Caki2 (cell line): ENCODE data around the gene SLC26A3. TPM values are rescaled to one million over a fixed set of nuclear protein-coding genes. Genes with fewer than 3 reads are reported as not detected.

Experiments
- DNase-seq: peaks from one replicate; pipeline ENCODE4 v3.0.0-alpha.2; 2015; ENCODE audit warnings: low read depth
- in situ Hi-C: cut with HindIII; loops from 2 replicates; pipeline ENCODE4 v1.10.0; 2016; ENCODE audit warnings: low sequenced_read_pairs, low pct_unique_long_range_greater_than_20kb, mixed read lengths
- total RNA-seq: library from RNA; depleted of rRNA; stranded (reverse); fragments of >200 nt; shearing (Covaris generic); gene quantifications from 2 replicates; pipeline ENCODE4 v1.2.3, GENCODE V29; 2014; ENCODE audit warnings: low replicate concordance

SLC26A3 gene
- total RNA-seq, 1 experiment from 2014 or later = not detected

DNA sequence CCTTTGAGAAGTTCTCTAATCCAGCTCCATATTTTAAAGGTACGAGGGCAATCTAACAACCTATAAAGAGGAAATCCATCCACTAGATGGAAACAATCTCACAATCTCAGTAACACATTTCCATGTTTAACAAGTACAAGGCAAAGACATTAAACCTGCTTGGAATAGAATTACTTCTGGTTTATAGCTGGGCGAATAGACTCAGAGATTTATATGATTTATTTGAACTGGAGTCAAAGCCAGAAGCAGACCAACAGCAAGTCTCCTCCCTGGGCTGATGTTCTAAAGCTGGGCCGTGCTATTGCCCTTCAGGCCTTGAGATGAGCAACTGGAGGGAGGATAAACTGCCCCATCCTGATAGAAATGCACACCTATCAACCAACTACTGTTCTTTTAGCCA, 25.3 kb downstream of the SLC26A3 start:
- in situ Hi-C loops = no loop called here
- DNase-seq = no peak

- in situ Hi-C loops = no loop called here
- DNase-seq = no peak
Observed at GRCh38 chr7:107773027-107773426, 30.0 kb downstream of the SLC26A3 start.

- DNase-seq = no peak
- in situ Hi-C loops = no loop called here
Observed at GRCh38 chr7:107768263-107768662, 34.8 kb downstream of the SLC26A3 start.

DNA sequence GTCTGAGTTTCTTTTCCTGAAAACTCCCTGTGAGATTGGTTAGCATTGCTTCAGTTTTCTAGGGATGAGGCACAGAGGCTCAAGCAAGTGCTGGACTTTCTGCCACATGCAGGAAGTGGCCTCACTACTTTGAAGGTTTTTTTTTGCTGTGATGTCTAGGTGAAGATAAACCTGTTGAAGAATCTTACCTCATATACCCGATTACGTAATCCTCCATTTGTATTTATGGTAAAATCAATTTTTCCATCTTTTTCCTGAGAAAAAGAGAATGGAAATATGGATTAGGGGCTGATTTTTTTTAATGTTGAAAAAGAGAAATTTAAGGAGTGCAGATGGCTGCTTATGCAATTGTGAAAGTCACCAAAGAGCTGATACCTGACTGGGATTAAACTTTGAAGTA, 35.6 kb downstream of the SLC26A3 start:
- no peak for DNase-seq
- in situ Hi-C loops = no loop called here

DNA sequence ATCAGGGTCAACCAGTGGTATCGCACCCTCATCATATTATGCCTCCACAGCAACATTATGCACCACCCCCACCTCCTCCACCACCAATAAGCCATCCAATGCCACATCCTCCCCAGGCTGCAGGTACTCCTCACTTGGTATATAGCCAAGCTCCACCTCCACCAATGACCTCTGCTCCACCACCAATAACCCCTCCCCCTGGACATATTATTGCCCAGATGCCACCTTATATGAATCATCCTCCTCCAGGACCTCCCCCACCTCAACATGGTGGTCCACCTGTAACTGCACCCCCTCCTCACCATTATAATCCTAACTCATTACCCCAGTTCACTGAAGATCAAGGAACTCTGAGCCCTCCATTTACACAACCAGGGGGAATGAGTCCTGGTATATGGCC, 44.4 kb downstream of the SLC26A3 start:
- in situ Hi-C loops = no loop called here
- no peak for DNase-seq

- no peak for DNase-seq
- in situ Hi-C loops = no loop called here
Observed at GRCh38 chr7:107754642-107755041, 48.4 kb downstream of the SLC26A3 start.

DNA sequence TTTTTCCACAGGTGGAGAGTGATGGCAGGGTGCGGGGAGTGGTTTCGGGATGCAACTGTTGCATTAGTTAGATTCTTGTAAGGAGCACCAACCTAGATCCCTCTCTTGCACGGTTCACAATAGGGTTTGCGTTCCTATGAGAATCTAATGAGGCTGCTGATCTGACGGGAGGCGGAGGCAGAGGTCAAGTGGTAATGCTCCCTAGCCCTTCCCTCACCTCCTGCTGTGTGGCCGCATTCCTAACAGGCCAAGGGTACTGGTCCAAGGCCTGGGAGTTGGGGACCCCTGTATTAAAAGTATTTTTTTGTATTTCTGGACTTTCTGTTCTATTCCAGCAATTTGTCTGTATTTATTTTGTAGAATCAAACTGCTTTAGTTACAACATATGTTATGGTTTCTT, 51.9 kb downstream of the SLC26A3 start:
- no peak for DNase-seq
- in situ Hi-C loops = no loop called here

- DNase-seq = no peak
- in situ Hi-C loops = no loop called here
Observed at GRCh38 chr7:107746006-107746405, 57.0 kb downstream of the SLC26A3 start.

DNA sequence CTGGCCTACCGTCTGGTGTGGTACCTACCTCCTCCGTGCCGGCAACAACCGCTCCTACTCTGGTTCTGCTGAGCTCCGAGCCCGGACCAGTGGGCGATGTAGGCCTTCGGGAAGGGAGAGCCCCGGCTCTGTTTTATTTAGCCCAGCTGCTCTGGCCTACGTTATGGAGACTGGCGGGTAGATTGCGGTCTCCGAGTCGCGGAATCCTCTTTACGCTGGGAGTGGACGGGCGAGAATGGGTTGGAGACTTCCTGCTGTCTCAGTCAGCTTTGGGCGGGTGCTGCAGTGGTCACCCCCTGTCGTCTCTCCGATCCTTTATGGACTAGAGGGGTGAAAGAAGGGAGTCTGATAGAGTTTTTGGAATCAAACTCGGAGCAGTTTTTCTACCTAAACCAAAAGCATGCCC, 58.7 kb downstream of the SLC26A3 start:
- in situ Hi-C loops = no loop called here
- no peak for DNase-seq

DNA sequence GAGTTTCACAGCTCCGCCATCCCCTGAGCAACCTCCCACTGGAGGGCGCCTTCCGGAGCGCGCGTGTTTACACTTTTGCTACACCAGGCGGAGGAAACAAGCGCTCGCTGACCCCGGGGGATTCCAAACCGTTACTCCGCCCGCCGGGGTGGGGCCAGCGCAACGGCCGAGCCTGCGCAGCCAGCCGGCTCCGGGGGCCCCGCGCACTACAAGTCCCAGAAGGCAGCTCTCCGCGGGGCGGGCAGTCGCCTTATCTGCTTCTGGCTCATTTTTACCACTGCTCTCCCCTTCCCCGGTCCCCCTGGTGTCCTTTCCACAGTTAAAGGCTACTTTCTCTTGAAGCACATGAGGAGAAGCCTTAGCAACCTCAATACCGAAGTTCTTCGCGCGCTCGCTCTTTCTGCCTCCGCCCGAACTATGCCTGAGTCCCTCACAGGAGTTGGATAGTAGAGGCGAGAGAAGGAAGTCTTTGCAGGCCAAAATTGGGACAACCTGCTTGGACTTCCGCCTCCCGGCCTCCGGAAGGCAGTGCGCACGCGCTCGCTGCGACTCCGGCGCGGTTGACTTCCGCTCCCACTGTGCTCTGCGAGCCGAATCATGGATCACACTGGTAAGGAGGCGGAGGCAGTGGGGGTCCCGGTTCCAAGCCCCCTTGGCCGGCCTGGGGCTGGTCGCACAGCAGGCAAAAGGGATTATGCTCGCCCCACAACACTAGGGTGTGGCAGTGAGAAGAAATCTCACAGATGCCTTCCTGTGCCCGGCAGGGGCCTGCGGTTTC, 59.3 kb downstream of the SLC26A3 start, which contains the start of gene CBLL1:
Gene CBLL1 (plus strand): TSS at position 576 of the 778 bp plus-strand sequence. CDS start 22 bp downstream, at position 598.
- in situ Hi-C loops = no loop called here
- peak; percentile 96 for DNase-seq

GRCh38 chr7:107742678-107743566, 60.1 kb downstream of the SLC26A3 start:
- no peak for DNase-seq
- in situ Hi-C loops = no loop called here

DNA sequence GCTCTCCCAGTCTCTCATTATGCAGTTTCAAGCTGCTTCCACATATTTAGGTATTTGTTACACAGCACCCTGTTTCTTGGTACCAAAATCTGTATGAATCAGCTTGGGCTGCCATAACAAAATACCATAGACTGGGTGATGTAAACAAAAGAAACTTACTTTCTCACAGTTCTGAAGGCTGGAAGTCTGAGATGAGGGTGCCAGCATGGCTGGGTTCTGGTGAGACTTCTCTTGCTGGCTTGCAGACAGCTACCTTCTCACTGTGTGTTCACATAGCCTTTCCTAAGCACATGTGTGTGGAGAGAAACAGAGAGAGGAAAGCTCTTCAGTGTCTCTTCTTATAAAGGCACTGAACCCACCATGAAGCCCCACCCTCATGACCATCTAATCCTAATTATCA, 74.7 kb downstream of the SLC26A3 start:
- DNase-seq = no peak
- in situ Hi-C loops = no loop called here

- no peak for DNase-seq
- in situ Hi-C loops = no loop called here
Observed at GRCh38 chr7:107726356-107727130, 76.5 kb downstream of the SLC26A3 start.

GRCh38 chr7:107725138-107725740, 77.8 kb downstream of the SLC26A3 start:
- in situ Hi-C loops = no loop called here
- peak; percentile 31 for DNase-seq

DNA sequence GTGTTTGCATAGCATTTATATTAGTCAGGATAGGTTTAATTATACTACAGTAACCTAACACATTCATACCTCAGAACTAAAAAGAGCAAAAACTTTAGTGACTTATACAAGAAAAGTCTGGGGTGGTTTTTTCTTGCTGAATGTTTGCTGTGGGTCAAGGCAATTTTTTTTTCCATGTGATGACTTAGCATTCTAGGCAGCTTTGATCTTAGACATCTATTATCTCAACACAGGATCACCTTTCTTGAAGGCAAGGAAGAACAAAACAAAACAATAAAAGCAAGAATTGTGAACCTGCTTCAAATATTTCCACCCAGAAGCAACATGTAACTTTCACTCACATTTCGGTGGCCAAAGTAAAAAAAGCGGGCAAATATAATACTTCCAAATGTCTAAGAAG, 79.8 kb downstream of the SLC26A3 start:
- in situ Hi-C loops = no loop called here
- DNase-seq = no peak

- no peak for DNase-seq
- in situ Hi-C loops = no loop called here
Observed at GRCh38 chr7:107721286-107721685, 81.7 kb downstream of the SLC26A3 start.

GRCh38 chr7:107718456-107719193, 84.4 kb downstream of the SLC26A3 start:
- in situ Hi-C loops = no loop called here

DNA sequence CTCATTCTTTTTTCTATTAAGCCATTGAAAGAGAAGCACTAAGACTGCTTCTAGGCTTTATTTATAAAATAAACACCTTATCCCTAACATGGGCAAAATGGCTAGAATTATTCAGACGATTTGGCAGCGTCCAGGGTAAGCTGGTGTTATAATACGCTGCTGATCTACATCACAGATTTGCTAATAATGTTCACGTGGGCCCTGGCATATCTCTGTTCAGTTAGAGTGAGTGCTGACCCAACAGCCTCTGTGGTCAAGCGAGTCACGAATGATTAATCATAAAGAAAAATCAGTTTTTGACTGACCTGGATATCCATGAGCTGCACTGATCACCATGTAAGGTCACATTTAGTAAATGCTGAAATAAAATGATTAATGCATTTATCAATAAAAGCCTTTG, 87.5 kb downstream of the SLC26A3 start:
- no peak for DNase-seq
- in situ Hi-C loops = no loop called here

More at GRCh38 chr7:107718456-107719193, 84.4 kb downstream of the SLC26A3 start:
- DNase-seq = no peak
